ENCODE data around the gene CLEC16A. TPM values are rescaled to one million over a fixed set of nuclear protein-coding genes. Genes with fewer than 3 reads are reported as not detected.

Gene CLEC16A
- total RNA-seq, 4 donors from 2014 or later: 38.2 to 153 (median 92.7) TPM

DNA sequence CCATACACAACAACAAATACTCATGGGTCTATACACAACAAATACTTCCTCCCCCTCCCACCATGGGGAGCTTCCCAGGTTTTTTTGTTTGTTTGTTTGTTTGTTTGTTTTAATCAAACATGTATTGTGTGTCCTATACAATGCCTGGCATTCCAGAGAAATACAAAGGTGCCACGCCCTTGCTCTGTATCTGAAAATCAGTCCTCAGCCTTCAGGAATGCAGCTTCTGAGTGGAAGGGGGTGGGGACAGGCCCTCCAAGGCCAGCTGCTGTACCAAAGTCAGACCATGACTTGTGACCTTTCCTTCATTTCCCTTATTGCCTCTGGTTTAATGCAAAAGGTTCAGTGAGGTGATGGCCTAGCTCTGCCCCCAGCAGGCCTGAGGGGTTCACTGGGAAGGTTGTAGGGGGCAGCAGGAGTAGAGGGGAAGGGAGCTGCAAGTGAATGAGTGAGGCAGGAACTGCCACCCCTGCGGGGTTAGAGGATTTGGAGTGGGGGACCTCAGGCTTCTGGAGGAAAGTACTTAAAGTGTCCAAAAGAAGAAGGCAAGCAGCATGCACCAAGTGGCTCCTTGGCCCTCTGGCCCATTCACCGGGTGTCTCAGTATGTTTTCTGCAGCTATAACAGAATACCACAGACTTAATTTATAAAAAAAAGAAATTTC, 105.2 kb downstream of the CLEC16A start:
- WGBS, 2 donors (ENCODE audit: low coverage in 1 of 2): 94% methylated on average over 3 of the region's 3 CpGs
- in situ Hi-C loops (cut with MboI; ENCODE audit: low pct_ligation_motif_present in 1 of 4, low pct_unique_long_range_greater_than_20kb in 1 of 4, low sequenced_read_pairs in 3 of 4) (no loop called here), intact Hi-C loops (cut with DNase I; ENCODE audit: low total_unique reads) (no loop called here)
- no peak overlapping the region for H3K4me3 ChIP-seq
- no peak overlapping the region for H3K27ac ChIP-seq
- H3K27me3 ChIP-seq: no peaks in the 10 kb centered on the region
- H3K4me1 ChIP-seq: peaks cover 0 to 5% (median 0%) of the 10 kb centered on the region in 4 donors
- no peaks in the 10 kb centered on the region for H3K9me3 ChIP-seq
- no peak for DNase-seq
- TF ChIP-seq POLR2AphosphoS5 (IDR thresholded peaks at IDR 0.05): no peak
- no peak for TF ChIP-seq POLR2A (IDR thresholded peaks at IDR 0.05)
- H3K36me3 ChIP-seq: no peaks in the 10 kb centered on the region

DNA sequence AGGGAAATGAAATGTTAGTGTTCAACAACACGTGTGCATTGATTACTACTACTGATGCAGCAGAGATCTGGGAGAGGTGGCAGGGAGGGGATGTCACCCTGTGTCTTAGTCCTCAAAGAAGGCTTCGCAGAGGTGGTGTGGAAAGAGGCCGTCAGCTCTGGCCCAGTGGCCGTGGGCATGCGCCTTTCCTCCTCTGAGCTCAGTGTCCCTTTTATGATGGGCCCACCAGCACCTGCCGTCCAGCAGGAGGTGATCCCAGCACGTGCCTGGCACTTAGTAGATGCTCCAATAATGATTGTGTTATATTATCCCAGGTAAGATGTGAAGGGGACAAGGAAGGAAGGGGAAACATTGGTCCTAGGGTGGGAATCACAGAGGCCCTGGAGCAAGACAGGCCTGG, 106.2 kb downstream of the CLEC16A start:
- intact Hi-C loops (cut with DNase I; ENCODE audit: low total_unique reads): no loop called here
- no peak for DNase-seq
- no peak overlapping the region for H3K4me3 ChIP-seq
- peaks cover 0 to 5% (median 0%) of the 10 kb centered on the region in 4 donors for H3K4me1 ChIP-seq
- H3K9me3 ChIP-seq: no peaks in the 10 kb centered on the region
- TF ChIP-seq POLR2AphosphoS5 (IDR thresholded peaks at IDR 0.05) (no peak), POLR2A (IDR thresholded peaks at IDR 0.05) (no peak), EP300 (IDR thresholded peaks at IDR 0.05; ENCODE audit: low read depth) (no peak)
- TF ChIP-seq, protein P1, sequence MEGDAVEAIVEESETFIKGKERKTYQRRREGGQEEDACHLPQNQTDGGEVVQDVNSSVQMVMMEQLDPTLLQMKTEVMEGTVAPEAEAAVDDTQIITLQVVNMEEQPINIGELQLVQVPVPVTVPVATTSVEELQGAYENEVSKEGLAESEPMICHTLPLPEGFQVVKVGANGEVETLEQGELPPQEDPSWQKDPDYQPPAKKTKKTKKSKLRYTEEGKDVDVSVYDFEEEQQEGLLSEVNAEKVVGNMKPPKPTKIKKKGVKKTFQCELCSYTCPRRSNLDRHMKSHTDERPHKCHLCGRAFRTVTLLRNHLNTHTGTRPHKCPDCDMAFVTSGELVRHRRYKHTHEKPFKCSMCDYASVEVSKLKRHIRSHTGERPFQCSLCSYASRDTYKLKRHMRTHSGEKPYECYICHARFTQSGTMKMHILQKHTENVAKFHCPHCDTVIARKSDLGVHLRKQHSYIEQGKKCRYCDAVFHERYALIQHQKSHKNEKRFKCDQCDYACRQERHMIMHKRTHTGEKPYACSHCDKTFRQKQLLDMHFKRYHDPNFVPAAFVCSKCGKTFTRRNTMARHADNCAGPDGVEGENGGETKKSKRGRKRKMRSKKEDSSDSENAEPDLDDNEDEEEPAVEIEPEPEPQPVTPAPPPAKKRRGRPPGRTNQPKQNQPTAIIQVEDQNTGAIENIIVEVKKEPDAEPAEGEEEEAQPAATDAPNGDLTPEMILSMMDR (IDR thresholded peaks at IDR 0.05): no peak
- WGBS, 2 donors (ENCODE audit: low coverage in 1 of 2): 96% methylated on average over 7 of the region's 7 CpGs; no CpG with 5 or more reads in 1 of the 2 donors
- H3K27me3 ChIP-seq: no peaks in the 10 kb centered on the region
- no peaks in the 10 kb centered on the region for H3K36me3 ChIP-seq
- in situ Hi-C loops (cut with MboI; ENCODE audit: low pct_ligation_motif_present in 1 of 4, low pct_unique_long_range_greater_than_20kb in 1 of 4, low sequenced_read_pairs in 3 of 4): no loop called here
- no peak overlapping the region for H3K27ac ChIP-seq

DNA sequence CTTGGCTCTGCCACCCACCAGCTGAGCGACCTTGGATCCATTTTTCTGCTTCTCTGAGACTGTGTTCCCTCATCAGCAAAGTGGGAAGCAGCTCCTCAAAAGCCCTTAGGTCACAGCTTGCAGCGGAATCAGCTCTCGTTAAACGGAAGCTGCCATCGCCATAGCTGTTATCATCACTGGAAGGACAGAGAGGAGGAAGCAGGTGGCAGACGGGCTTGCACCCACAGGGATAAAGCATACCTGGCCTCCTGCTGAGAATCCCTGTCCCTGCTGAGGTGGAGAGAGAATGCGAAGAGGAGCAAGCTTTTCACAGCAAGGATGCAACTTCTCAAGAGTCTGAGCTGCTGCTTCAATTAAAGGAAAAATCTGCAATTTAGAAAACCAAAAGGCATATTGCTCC, 106.6 kb downstream of the CLEC16A start:
- TF ChIP-seq POLR2AphosphoS5 (IDR thresholded peaks at IDR 0.05) (no peak), EP300 (IDR thresholded peaks at IDR 0.05; ENCODE audit: low read depth) (no peak), POLR2A (IDR thresholded peaks at IDR 0.05) (no peak)
- TF ChIP-seq, protein P1 (IDR thresholded peaks at IDR 0.05): no peak
- in situ Hi-C loops (cut with MboI; ENCODE audit: low pct_ligation_motif_present in 1 of 4, low pct_unique_long_range_greater_than_20kb in 1 of 4, low sequenced_read_pairs in 3 of 4): no loop called here
- DNase-seq: no peak
- H3K27ac ChIP-seq: no peak overlapping the region
- no peaks in the 10 kb centered on the region for H3K9me3 ChIP-seq
- intact Hi-C loops (cut with DNase I; ENCODE audit: low total_unique reads): no loop called here
- no peak overlapping the region for H3K4me3 ChIP-seq
- H3K27me3 ChIP-seq: no peaks in the 10 kb centered on the region
- no peaks in the 10 kb centered on the region for H3K36me3 ChIP-seq
- 93% methylated on average over 7 of the region's 7 CpGs; no CpG with 5 or more reads in 1 of the 2 donors for WGBS, 2 donors (ENCODE audit: low coverage in 1 of 2)
- H3K4me1 ChIP-seq: peaks cover 0 to 5% (median 0%) of the 10 kb centered on the region in 4 donors

DNA sequence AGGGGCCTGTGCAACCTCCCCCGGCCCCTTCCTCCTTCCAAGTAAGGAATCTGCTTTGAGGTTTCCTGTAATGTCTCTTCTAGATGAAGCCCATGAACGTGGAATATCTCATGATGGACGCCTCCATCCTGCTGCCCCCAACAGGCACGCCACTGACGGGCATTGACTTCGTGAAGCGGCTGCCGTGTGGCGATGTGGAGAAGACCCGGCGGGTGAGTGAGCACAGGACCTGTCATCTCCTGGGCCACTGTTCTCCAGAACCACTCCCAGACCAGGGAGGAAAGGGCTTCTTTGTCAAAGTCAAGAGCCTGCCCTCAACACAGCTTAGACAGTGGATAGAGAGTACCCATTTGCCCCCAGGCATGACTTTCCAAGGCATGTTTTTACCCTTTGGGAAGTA, 107.1 kb downstream of the CLEC16A start:
- H3K36me3 ChIP-seq: no peaks in the 10 kb centered on the region
- H3K4me1 ChIP-seq: peaks cover 0 to 5% (median 0%) of the 10 kb centered on the region in 4 donors
- intact Hi-C loops (cut with DNase I; ENCODE audit: low total_unique reads) (no loop called here), in situ Hi-C loops (cut with MboI; ENCODE audit: low pct_ligation_motif_present in 1 of 4, low pct_unique_long_range_greater_than_20kb in 1 of 4, low sequenced_read_pairs in 3 of 4) (no loop called here)
- WGBS, 2 donors (ENCODE audit: low coverage in 1 of 2): 94% methylated on average over 11 of the region's 11 CpGs; no CpG with 5 or more reads in 1 of the 2 donors
- H3K4me3 ChIP-seq: no peak overlapping the region
- TF ChIP-seq, protein P1 (IDR thresholded peaks at IDR 0.05): no peak
- TF ChIP-seq POLR2AphosphoS5 (IDR thresholded peaks at IDR 0.05): no peak
- no peak for TF ChIP-seq EP300 (IDR thresholded peaks at IDR 0.05; ENCODE audit: low read depth)
- TF ChIP-seq POLR2A (IDR thresholded peaks at IDR 0.05): no peak
- H3K27me3 ChIP-seq: no peaks in the 10 kb centered on the region
- DNase-seq: no peak
- no peak overlapping the region for H3K27ac ChIP-seq
- no peaks in the 10 kb centered on the region for H3K9me3 ChIP-seq

All from transverse colon (tissue), 4 donors.